HFFc6 (cell line): ENCODE data around the gene SLCO2A1. TPM values are rescaled to one million over a fixed set of nuclear protein-coding genes. Genes with fewer than 3 reads are reported as not detected.
A peak's percentile ranks its signal among the peaks of the same experiment; 100 is the strongest.

ENCODE experiments used
- DNase-seq: peaks from one replicate; pipeline ENCODE4 v3.0.0-alpha.2; 2018
- H3K27ac Mint-ChIP-seq: 2 replicates; pipeline ENCODE4 v1.8.0; 2020; ENCODE audit warnings: mild to moderate bottlenecking, mixed read lengths
- H3K27me3 Mint-ChIP-seq: 2 replicates; pipeline ENCODE4 v1.8.0; 2021; ENCODE audit warnings: mild to moderate bottlenecking, moderate library complexity, mixed read lengths; ENCODE audit not compliant: insufficient read depth
- H3K36me3 Mint-ChIP-seq: 2 replicates; pipeline ENCODE4 v1.8.0; 2021; ENCODE audit warnings: low read depth, mixed read lengths
- H3K4me1 Mint-ChIP-seq: 2 replicates; pipeline ENCODE4 v1.8.0; 2020; ENCODE audit warnings: low read depth, mixed read lengths
- H3K4me3 Mint-ChIP-seq: 2 replicates; pipeline ENCODE4 v1.8.0; 2020; ENCODE audit warnings: mild to moderate bottlenecking, moderate library complexity, mixed read lengths
- H3K9me3 Mint-ChIP-seq: 2 replicates; pipeline ENCODE4 v1.8.0; 2020; ENCODE audit warnings: mild to moderate bottlenecking, mixed read lengths
- total RNA-seq, 6 experiments: library from RNA; stranded (reverse); fragmentation: NEBNext Ultra II Directional; extraction: Animal tissue kit (Norgen Biotek cat#: 25700); gene quantifications; 2 replicates in 1 of 6; 3 replicates in 5 of 6; pipeline ENCODE4 v1.2.3, GENCODE V29; 2021
- TF ChIP-seq, protein P1 (sequence below): fragments of 200-600 bp; sonication (generic); IDR thresholded peaks from 2 replicates; pipeline ENCODE4 v1.5.0; 2021; ENCODE audit warnings: antibody characterized with exemption, mild to moderate bottlenecking

Gene SLCO2A1
- total RNA-seq, 6 experiments from 2014 or later, result 0.13 to 0.17 TPM; not detected in 4

DNA sequence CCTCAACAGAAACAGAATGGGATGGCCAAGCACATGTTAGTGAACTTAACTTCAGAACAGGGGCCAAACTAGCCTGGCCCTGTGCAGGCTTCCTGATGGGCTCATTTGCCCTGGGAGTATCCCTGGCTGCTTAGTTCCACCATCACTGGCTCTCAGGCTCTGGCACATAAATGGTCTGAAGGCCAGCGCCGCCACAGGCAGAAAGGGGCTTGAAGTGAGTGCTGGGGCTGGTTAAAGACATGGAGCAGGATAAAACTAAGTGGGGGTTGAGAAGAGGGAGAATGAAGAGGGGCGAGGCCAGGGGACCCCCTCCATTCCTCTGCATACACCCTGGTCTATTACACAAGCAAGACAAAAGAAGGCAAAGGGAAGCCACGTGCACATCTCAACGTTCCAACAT lies 12.2 kb downstream of the SLCO2A1 start:
- Mint-ChIP-seq H3K4me1 (no peaks in the 10 kb centered on the region), H3K27ac (no peak overlapping the region), H3K36me3 (no peaks in the 10 kb centered on the region), H3K27me3 (peaks cover 3% of the 10 kb centered on the region), H3K4me3 (no peak overlapping the region), H3K9me3 (no peaks in the 10 kb centered on the region)
- TF ChIP-seq, protein P1, sequence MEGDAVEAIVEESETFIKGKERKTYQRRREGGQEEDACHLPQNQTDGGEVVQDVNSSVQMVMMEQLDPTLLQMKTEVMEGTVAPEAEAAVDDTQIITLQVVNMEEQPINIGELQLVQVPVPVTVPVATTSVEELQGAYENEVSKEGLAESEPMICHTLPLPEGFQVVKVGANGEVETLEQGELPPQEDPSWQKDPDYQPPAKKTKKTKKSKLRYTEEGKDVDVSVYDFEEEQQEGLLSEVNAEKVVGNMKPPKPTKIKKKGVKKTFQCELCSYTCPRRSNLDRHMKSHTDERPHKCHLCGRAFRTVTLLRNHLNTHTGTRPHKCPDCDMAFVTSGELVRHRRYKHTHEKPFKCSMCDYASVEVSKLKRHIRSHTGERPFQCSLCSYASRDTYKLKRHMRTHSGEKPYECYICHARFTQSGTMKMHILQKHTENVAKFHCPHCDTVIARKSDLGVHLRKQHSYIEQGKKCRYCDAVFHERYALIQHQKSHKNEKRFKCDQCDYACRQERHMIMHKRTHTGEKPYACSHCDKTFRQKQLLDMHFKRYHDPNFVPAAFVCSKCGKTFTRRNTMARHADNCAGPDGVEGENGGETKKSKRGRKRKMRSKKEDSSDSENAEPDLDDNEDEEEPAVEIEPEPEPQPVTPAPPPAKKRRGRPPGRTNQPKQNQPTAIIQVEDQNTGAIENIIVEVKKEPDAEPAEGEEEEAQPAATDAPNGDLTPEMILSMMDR, result no peak
- DNase-seq, result no peak

- Mint-ChIP-seq H3K36me3 (no peaks in the 10 kb centered on the region), H3K4me1 (peaks cover 11% of the 10 kb centered on the region), H3K9me3 (no peaks in the 10 kb centered on the region), H3K27me3 (peaks cover 2% of the 10 kb centered on the region), H3K4me3 (no peak overlapping the region), H3K27ac (no peak overlapping the region)
- no peak for DNase-seq
- TF ChIP-seq, protein P1, result no peak
Measured at GRCh38 chr3:134014270-134014669, 15.5 kb downstream of the SLCO2A1 start.

GRCh38 chr3:134013280-134013679 lies 16.4 kb downstream of the SLCO2A1 start:
- TF ChIP-seq, protein P1, result no peak
- no peak overlapping the region for H3K27ac Mint-ChIP-seq
- H3K4me1 Mint-ChIP-seq, result peaks cover 21% of the 10 kb centered on the region
- peaks cover 2% of the 10 kb centered on the region for H3K27me3 Mint-ChIP-seq
- no peak for DNase-seq
- no peak overlapping the region for H3K4me3 Mint-ChIP-seq
- H3K36me3 Mint-ChIP-seq, result no peaks in the 10 kb centered on the region
- no peaks in the 10 kb centered on the region for H3K9me3 Mint-ChIP-seq

DNA sequence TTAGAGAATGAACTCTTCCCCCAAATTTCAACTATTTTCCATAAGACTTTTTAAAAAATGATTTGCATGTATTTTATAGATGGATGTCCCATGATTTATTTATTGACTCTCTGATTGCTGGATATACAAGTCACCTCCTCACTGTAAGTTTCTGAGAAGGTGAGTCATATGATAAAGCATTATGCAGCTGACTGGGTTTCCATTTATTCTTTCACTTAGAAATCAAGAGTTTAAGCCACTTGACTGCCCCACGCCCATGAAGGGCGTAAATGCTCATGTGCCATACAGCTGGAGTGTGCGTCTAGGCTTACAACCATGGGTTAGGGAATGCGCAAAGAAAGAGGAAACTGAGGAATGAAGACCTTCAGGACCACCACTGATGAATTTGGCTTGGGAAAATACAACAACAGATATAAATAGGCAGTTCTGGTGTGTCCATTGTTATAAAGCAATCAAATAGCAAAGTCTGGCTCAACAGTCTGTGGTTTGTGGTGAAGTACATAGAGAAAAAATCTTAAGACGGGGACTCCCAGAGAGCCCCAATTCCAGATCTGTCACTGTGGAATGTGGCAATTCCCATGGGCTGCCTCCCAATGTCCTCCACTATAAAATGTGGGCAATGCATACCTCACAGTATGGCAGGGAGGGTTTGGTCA lies 20.3 kb downstream of the SLCO2A1 start:
- H3K4me3 Mint-ChIP-seq, result no peak overlapping the region; the same call in 1 of the 2 replicates
- H3K36me3 Mint-ChIP-seq, result no peaks in the 10 kb centered on the region
- peak; percentile 49 for DNase-seq
- TF ChIP-seq, protein P1, result no peak
- H3K27me3 Mint-ChIP-seq, result peaks cover 2% of the 10 kb centered on the region
- H3K9me3 Mint-ChIP-seq, result no peaks in the 10 kb centered on the region
- H3K27ac Mint-ChIP-seq, result peak overlapping the region; percentile 63; the same call in 1 of the 2 replicates
- peaks cover 28% of the 10 kb centered on the region for H3K4me1 Mint-ChIP-seq

DNA sequence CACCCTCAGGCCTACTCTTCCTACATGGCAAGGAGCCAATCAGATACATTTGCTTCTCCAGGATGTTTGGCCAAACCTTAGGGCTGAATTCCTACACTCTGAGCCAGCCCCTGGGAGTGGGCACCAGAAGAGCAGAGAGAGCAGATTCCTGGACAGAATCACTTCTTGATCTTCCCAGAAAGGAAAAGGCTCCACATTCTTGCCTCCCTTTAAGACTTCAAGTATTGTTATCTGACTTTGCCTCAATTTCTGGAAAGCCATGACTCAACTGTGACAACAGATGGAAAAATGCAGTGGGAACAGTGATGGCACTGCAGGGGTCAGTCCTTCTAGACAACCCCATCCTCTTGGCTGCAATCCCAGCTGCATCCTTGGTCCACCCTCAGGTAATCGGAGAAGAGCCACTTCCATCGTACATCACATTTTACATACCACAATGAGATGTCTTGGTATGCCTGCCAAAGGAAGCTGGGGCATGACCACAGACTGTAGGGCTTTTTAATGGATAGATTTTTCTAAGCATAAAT lies 21.0 kb downstream of the SLCO2A1 start:
- no peak overlapping the region for H3K4me3 Mint-ChIP-seq
- H3K27ac Mint-ChIP-seq, result peak overlapping the region; percentile 63
- peaks cover 28% of the 10 kb centered on the region for H3K4me1 Mint-ChIP-seq
- peak; percentile 87 for DNase-seq
- TF ChIP-seq, protein P1, result no peak
- H3K27me3 Mint-ChIP-seq, result peaks cover 2% of the 10 kb centered on the region
- no peaks in the 10 kb centered on the region for H3K9me3 Mint-ChIP-seq
- H3K36me3 Mint-ChIP-seq, result no peaks in the 10 kb centered on the region
